PC-3 (cell line): Measurements from ENCODE around the gene FLRT1.

Source experiments
- CTCF ChIP-seq: fragments of 300-600 bp; sonication (generic); conservative IDR thresholded peaks from 2 replicates; pipeline ENCODE4 v1.5.1; 2017; ENCODE audit warnings: antibody characterized with exemption, low read depth, mild to moderate bottlenecking, low read length
- EZH2 ChIP-seq: fragments of 300-600 bp; sonication (generic); IDR thresholded peaks from one replicate; pipeline ENCODE4 v1.6.1; 2017; ENCODE audit warnings: antibody characterized with exemption, mild to moderate bottlenecking, low read length; ENCODE audit not compliant: unreplicated experiment
- EZH2phosphoT487 ChIP-seq: fragments of 300-600 bp; sonication (generic); IDR thresholded peaks from 2 replicates; pipeline ENCODE4 v1.6.1; 2018; ENCODE audit warnings: mild to moderate bottlenecking, antibody characterized with exemption, low read length, borderline replicate concordance

GRCh38 chr11:64018310-64018709, 17.4 kb upstream of the FLRT1 start:
- TF ChIP-seq EZH2 (no peak), CTCF (no peak), EZH2phosphoT487 (no peak)
